ENCODE measurements around the gene CAMK2A.

The CAMK2A gene

DNA sequence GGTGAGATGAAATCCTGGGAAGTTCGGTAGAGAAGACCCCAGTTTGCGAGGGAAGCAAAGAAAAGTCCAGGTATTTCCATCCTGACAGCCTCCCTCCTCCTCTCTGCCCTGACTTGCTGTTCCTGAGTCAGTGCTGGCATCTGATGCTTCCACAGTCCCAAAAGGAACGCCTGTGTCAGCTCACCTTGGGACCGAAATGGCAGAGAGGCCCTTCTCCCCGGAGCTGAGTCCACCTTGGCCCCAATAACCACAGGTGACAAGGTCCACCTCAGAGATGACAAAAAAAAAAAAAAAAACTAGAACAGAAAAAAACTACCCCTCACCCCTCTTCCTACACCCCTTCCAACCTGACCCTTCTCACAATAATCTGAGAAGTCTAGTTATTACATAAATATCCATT lies 68.1 kb downstream of the CAMK2A start:
- TF ChIP-seq, protein P1, sequence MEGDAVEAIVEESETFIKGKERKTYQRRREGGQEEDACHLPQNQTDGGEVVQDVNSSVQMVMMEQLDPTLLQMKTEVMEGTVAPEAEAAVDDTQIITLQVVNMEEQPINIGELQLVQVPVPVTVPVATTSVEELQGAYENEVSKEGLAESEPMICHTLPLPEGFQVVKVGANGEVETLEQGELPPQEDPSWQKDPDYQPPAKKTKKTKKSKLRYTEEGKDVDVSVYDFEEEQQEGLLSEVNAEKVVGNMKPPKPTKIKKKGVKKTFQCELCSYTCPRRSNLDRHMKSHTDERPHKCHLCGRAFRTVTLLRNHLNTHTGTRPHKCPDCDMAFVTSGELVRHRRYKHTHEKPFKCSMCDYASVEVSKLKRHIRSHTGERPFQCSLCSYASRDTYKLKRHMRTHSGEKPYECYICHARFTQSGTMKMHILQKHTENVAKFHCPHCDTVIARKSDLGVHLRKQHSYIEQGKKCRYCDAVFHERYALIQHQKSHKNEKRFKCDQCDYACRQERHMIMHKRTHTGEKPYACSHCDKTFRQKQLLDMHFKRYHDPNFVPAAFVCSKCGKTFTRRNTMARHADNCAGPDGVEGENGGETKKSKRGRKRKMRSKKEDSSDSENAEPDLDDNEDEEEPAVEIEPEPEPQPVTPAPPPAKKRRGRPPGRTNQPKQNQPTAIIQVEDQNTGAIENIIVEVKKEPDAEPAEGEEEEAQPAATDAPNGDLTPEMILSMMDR (IDR thresholded peaks at IDR 0.05; ENCODE audit: insufficient read depth, low read length): no peak
- TF ChIP-seq POLR2AphosphoS5 (IDR thresholded peaks at IDR 0.05; ENCODE audit: low read depth) (no peak), GABPA (IDR thresholded peaks at IDR 0.05; ENCODE audit: low read depth) (no peak), SPI1 (IDR thresholded peaks at IDR 0.05; ENCODE audit: borderline replicate concordance, low read depth) (no peak)
- TF ChIP-seq, protein P2, sequence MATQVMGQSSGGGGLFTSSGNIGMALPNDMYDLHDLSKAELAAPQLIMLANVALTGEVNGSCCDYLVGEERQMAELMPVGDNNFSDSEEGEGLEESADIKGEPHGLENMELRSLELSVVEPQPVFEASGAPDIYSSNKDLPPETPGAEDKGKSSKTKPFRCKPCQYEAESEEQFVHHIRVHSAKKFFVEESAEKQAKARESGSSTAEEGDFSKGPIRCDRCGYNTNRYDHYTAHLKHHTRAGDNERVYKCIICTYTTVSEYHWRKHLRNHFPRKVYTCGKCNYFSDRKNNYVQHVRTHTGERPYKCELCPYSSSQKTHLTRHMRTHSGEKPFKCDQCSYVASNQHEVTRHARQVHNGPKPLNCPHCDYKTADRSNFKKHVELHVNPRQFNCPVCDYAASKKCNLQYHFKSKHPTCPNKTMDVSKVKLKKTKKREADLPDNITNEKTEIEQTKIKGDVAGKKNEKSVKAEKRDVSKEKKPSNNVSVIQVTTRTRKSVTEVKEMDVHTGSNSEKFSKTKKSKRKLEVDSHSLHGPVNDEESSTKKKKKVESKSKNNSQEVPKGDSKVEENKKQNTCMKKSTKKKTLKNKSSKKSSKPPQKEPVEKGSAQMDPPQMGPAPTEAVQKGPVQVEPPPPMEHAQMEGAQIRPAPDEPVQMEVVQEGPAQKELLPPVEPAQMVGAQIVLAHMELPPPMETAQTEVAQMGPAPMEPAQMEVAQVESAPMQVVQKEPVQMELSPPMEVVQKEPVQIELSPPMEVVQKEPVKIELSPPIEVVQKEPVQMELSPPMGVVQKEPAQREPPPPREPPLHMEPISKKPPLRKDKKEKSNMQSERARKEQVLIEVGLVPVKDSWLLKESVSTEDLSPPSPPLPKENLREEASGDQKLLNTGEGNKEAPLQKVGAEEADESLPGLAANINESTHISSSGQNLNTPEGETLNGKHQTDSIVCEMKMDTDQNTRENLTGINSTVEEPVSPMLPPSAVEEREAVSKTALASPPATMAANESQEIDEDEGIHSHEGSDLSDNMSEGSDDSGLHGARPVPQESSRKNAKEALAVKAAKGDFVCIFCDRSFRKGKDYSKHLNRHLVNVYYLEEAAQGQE (IDR thresholded peaks at IDR 0.05; ENCODE audit: insufficient replicate concordance, low read depth): no peak
- H3K27me3 ChIP-seq (ENCODE audit: insufficient read depth, poor library complexity, severe bottlenecking): peaks cover 4% of the 10 kb centered on the region
- no peak for DNase-seq (ENCODE audit: low read depth in 1 of 2, low spot score in 1 of 2)
- no peak overlapping the region for H3K27ac ChIP-seq (replicated peaks)
- H3K4me3 ChIP-seq (replicated peaks; ENCODE audit: insufficient read depth, low read length): no peak overlapping the region

DNA sequence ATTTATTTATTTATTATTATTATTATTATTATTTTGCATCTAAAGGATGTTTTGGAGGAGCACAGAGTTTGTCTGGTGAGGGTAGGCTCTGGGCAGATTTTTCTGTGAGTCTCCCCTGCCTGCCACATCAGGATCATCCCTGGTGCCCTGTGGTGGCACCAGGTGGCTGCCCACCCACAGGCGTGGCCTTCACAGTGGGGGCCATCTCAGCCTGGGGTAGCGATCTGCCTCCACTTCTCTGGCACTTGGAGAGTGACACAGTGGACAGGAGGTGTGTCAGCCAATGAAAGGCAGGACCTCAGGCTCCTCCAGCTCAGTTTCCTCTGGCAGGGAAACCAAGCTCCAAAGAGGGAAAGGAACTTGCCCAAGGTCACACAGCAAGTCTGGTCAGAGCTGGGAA lies 69.7 kb downstream of the CAMK2A start:
- Histone ChIP-seq H3K27me3 (ENCODE audit: insufficient read depth, poor library complexity, severe bottlenecking) (peaks cover 4% of the 10 kb centered on the region), H3K27ac (replicated peaks) (no peak overlapping the region), H3K4me3 (replicated peaks; ENCODE audit: insufficient read depth, low read length) (no peak overlapping the region)
- TF ChIP-seq GABPA (IDR thresholded peaks at IDR 0.05; ENCODE audit: low read depth): no peak
- DNase-seq (ENCODE audit: low read depth in 1 of 2, low spot score in 1 of 2): no peak

DNA sequence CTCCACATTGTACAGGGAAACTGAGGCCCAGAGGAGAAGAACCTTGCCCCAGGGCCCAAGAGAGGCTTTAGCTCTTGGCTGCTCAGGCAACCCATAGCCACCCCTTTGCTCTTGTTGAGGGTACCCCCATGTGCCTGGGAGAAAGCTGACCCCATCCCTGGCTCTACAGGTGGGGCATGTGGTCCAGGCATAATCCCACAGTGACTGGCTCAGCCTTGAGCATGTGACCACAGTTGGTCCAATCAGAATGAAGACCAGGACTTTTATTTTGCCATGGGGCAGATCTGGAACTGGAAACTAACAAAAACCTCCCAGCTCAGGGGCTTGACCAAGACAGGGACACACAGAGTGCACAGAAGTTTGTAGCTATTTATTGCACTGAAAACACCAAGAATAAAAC lies 70.4 kb downstream of the CAMK2A start:
- DNase-seq (ENCODE audit: low read depth in 1 of 2, low spot score in 1 of 2): no peak
- Histone ChIP-seq H3K27ac (replicated peaks) (no peak overlapping the region), H3K4me3 (replicated peaks; ENCODE audit: insufficient read depth, low read length) (no peak overlapping the region), H3K27me3 (ENCODE audit: insufficient read depth, poor library complexity, severe bottlenecking) (peaks cover 4% of the 10 kb centered on the region)
- TF ChIP-seq, protein P2 (IDR thresholded peaks at IDR 0.05; ENCODE audit: insufficient replicate concordance, low read depth): no peak
- no peak for TF ChIP-seq POLR2AphosphoS5 (IDR thresholded peaks at IDR 0.05; ENCODE audit: low read depth)
- TF ChIP-seq SPI1 (IDR thresholded peaks at IDR 0.05; ENCODE audit: borderline replicate concordance, low read depth): no peak
- TF ChIP-seq GABPA (IDR thresholded peaks at IDR 0.05; ENCODE audit: low read depth): no peak
- TF ChIP-seq, protein P1 (IDR thresholded peaks at IDR 0.05; ENCODE audit: insufficient read depth, low read length): no peak

DNA sequence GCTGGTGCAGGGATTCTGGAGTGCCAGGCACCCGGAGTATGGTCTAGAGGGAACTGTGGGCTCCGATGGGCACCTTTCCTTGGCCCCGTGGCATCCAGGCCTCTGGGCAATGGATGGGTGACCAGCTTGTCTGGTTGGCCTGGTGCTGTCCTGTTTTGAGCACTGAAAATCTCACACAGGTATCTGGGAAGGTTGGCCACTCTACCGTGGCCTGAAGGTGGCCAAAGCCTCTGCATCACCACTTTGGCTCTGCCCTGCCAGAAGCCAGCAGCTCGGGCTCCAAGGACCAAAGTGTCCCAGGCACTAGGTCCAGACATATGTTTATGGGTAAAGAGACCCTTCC lies 70.9 kb downstream of the CAMK2A start:
- Histone ChIP-seq H3K27ac (replicated peaks) (no peak overlapping the region), H3K27me3 (ENCODE audit: insufficient read depth, poor library complexity, severe bottlenecking) (peaks cover 4% of the 10 kb centered on the region), H3K4me3 (replicated peaks; ENCODE audit: insufficient read depth, low read length) (no peak overlapping the region)
- no peak for DNase-seq (ENCODE audit: low read depth in 1 of 2, low spot score in 1 of 2)
- no peak for TF ChIP-seq POLR2AphosphoS5 (IDR thresholded peaks at IDR 0.05; ENCODE audit: low read depth)
- TF ChIP-seq, protein P2 (IDR thresholded peaks at IDR 0.05; ENCODE audit: insufficient replicate concordance, low read depth): no peak
